WERI-Rb-1 (cell line): Measurements from ENCODE around the gene PER3.

Experiments used
- DNase-seq: peaks from one replicate; pipeline ENCODE4 v3.0.0-alpha.2; 2020
- H3K27ac ChIP-seq: fragments of 250-450 bp; sonication (Bioruptor Pico); 2 replicates; pipeline ENCODE4 v1.5.1; 2020; ENCODE audit warnings: mild to moderate bottlenecking, moderate library complexity
- H3K27me3 ChIP-seq: fragments of 250-450 bp; sonication (Bioruptor Pico); 2 replicates; pipeline ENCODE4 v1.5.1; 2021; ENCODE audit warnings: mild to moderate bottlenecking, low read depth, moderate library complexity; ENCODE audit not compliant: insufficient read depth, severe bottlenecking
- H3K36me3 ChIP-seq: fragments of 250-450 bp; sonication (Bioruptor Pico); 2 replicates; pipeline ENCODE4 v1.5.1; 2020; ENCODE audit warnings: mild to moderate bottlenecking, moderate library complexity
- H3K4me3 ChIP-seq: 2 replicates; pipeline ENCODE4 v1.5.1; 2011; ENCODE audit warnings: low read depth, mild to moderate bottlenecking, control low read depth, low read length
- H3K9me3 ChIP-seq: fragments of 250-450 bp; sonication (Bioruptor Pico); 2 replicates; pipeline ENCODE4 v1.5.1; 2021; ENCODE audit warnings: mild to moderate bottlenecking, moderate library complexity; ENCODE audit not compliant: severe bottlenecking
- TF ChIP-seq, protein P1 (sequence below): IDR thresholded peaks from 2 replicates; pipeline ENCODE4 v1.5.1; 2011; ENCODE audit warnings: low read depth, mild to moderate bottlenecking, control low read depth, inconsistent platforms, low read length

PER3 gene

DNA sequence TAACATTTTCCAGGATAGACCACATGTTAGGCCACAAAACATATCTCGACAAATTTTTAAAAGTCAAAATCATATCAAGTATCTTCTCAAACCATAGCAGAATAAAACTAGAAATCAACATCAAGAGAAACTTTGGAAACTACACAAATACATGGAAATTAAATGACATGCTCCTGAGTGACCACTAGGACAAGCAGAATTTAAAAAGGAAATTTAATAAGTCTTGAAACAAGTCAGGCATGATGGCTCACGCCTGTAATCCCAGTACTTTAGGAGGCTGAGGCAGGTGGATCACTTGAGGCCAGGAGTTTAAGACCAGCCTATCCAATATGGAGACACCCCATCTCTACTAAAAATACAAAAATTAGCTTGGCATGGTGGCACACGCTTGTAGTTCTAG, 95.1 kb downstream of the PER3 start:
- no peak for DNase-seq
- H3K36me3 ChIP-seq: no peaks in the 10 kb centered on the region
- no peak overlapping the region for H3K4me3 ChIP-seq
- TF ChIP-seq, protein P1, sequence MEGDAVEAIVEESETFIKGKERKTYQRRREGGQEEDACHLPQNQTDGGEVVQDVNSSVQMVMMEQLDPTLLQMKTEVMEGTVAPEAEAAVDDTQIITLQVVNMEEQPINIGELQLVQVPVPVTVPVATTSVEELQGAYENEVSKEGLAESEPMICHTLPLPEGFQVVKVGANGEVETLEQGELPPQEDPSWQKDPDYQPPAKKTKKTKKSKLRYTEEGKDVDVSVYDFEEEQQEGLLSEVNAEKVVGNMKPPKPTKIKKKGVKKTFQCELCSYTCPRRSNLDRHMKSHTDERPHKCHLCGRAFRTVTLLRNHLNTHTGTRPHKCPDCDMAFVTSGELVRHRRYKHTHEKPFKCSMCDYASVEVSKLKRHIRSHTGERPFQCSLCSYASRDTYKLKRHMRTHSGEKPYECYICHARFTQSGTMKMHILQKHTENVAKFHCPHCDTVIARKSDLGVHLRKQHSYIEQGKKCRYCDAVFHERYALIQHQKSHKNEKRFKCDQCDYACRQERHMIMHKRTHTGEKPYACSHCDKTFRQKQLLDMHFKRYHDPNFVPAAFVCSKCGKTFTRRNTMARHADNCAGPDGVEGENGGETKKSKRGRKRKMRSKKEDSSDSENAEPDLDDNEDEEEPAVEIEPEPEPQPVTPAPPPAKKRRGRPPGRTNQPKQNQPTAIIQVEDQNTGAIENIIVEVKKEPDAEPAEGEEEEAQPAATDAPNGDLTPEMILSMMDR: no peak
- H3K9me3 ChIP-seq: no peaks in the 10 kb centered on the region
- H3K27me3 ChIP-seq: no peaks in the 10 kb centered on the region
- no peak overlapping the region for H3K27ac ChIP-seq

- TF ChIP-seq, protein P1: no peak
- Histone ChIP-seq H3K9me3 (no peaks in the 10 kb centered on the region), H3K36me3 (no peaks in the 10 kb centered on the region), H3K27ac (no peak overlapping the region), H3K27me3 (no peaks in the 10 kb centered on the region), H3K4me3 (no peak overlapping the region)
- no peak for DNase-seq
Observed at GRCh38 chr1:7884757-7885156, 100.7 kb downstream of the PER3 start.

GRCh38 chr1:7885513-7886404, 101.7 kb downstream of the PER3 start:
- Histone ChIP-seq H3K27ac (no peak overlapping the region), H3K9me3 (no peaks in the 10 kb centered on the region), H3K36me3 (no peaks in the 10 kb centered on the region), H3K27me3 (no peaks in the 10 kb centered on the region), H3K4me3 (no peak overlapping the region)
- peak; percentile 27 for DNase-seq
- TF ChIP-seq, protein P1: no peak

- no peak for DNase-seq
Observed at GRCh38 chr1:7886405-7886745, 102.3 kb downstream of the PER3 start.

DNA sequence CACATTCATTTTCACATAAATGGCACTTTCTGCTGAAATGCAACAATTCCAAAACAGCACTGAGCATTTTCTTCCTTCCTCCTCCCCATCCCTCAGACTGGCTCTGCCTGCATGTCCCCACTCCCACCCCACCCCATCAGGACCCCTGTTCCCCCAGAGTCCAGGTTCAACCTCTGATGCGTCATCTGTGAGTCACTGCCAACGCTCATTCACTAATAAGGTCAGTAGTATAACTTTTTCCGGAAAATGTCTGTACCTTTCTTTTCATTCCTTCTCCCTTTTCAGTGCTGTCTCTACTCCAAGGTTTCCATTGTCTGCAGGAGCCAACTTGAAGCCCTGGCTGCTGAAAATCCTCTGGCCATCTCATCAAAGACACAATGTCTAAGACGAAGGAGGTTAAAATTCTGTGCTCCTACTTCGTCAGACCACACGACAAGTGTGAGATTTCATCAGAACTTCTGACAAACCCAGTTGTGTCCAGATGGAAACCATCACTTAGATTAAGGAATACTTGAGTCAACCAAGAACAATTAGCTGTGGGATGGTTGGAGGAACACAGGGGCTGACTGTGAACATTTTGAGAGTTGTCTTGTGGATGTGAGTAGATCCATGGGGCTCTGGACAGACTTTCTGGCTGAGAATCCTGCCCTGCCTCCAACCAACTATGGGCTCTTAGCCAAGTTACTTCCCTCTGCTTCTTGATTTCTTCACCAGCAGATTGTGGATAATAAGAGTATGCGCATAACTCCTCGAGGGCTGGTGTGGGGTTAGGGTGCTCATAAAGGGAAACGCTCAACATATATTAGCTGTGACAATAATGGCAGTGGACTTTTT, 104.4 kb downstream of the PER3 start:
- H3K4me3 ChIP-seq: no peak overlapping the region
- H3K27me3 ChIP-seq: no peaks in the 10 kb centered on the region
- H3K36me3 ChIP-seq: no peaks in the 10 kb centered on the region
- H3K9me3 ChIP-seq: no peaks in the 10 kb centered on the region
- TF ChIP-seq, protein P1: no peak
- DNase-seq: no peak
- no peak overlapping the region for H3K27ac ChIP-seq

More at GRCh38 chr1:7886405-7886745, 102.3 kb downstream of the PER3 start:
- Histone ChIP-seq H3K4me3 (no peak overlapping the region), H3K9me3 (no peaks in the 10 kb centered on the region), H3K27me3 (no peaks in the 10 kb centered on the region), H3K36me3 (no peaks in the 10 kb centered on the region), H3K27ac (no peak overlapping the region)
- TF ChIP-seq, protein P1: no peak
